NB4 (cell line): ENCODE data around the gene OSBPL1A.

Experiments
- CTCF ChIP-seq: IDR thresholded peaks from one replicate; pipeline ENCODE4 v1.5.1; 2012; ENCODE audit warnings: low read depth, low read length
- POLR2A ChIP-seq: IDR thresholded peaks from 2 replicates; pipeline ENCODE4 v1.6.1; 2011; ENCODE audit warnings: mild to moderate bottlenecking; ENCODE audit not compliant: insufficient read length; ENCODE audit errors: extremely low read depth

- TF ChIP-seq POLR2A: no peak
- no peak for TF ChIP-seq CTCF
These were observed 119.0 kb downstream of the OSBPL1A start for GRCh38 chr18:24278591-24278990.
